Mucosa of descending colon (tissue), 3 donors: ENCODE data around the gene P3H1. TPM values are rescaled to one million over a fixed set of nuclear protein-coding genes. Genes with fewer than 3 reads are reported as not detected.

Source experiments
- ATAC-seq: fragments of 200-7000 bp; cut with Tn5 transposase; one replicate; pipeline ENCODE4 v1.9.1; 2020; ENCODE audit warnings: mild to moderate bottlenecking, moderate library complexity
- DNase-seq, 3 donors: peaks; one replicate each; pipeline ENCODE4 v3.0.0-alpha.2; 2020
- H3K36me3 ChIP-seq: fragments of 200-600 bp; one replicate; pipeline ENCODE4 v1.8.0; 2021; ENCODE audit warnings: low read depth, mild to moderate bottlenecking
- H3K4me1 ChIP-seq: fragments of 200-600 bp; one replicate; pipeline ENCODE4 v1.8.0; 2021; ENCODE audit warnings: low read depth, mild to moderate bottlenecking
- H3K4me3 ChIP-seq: fragments of 200-600 bp; one replicate; pipeline ENCODE4 v1.8.0; 2021; ENCODE audit warnings: mild to moderate bottlenecking
- H3K9me3 ChIP-seq: fragments of 200-600 bp; one replicate; pipeline ENCODE4 v1.8.0; 2021; ENCODE audit warnings: mild to moderate bottlenecking
- intact Hi-C, 2 donors: fragments of 100-400 bp; cut with DNase I in 1 of 2; cut with micrococcal nuclease in 1 of 2; formaldehyde crosslinking; loops; one replicate each; pipeline versions ENCODE4 v1.11.0 to v1.11.1; 2022; cut with DNase I, micrococcal nuclease
- total RNA-seq, 3 donors: library from RNA; stranded (reverse); fragmentation: NEBNext Ultra II Directional in 2 of 3; extraction: Animal tissue kit (Norgen Biotek cat#: 25700) in 2 of 3; gene quantifications; one replicate each; pipeline versions ENCODE4 v1.2.1 to v1.2.4, GENCODE V29; 2021 to 2023
- TF ChIP-seq, protein P1 (sequence below): fragments of 200-600 bp; IDR thresholded peaks from one replicate; pipeline ENCODE4 v1.8.0; 2022; ENCODE audit warnings: antibody characterized with exemption, mild to moderate bottlenecking
- donor health status: DM: no; HTN: no; CAD: no; lungs with moderate emphysema.
- donor health status: DM: no; HTN: no; CAD: no.
- donor health status: DM: no; HTN: yes; CAD: no.

Gene P3H1
- total RNA-seq, 3 donors from 2014 or later: 8.0 to 20.0 (median 14.5) TPM

DNA sequence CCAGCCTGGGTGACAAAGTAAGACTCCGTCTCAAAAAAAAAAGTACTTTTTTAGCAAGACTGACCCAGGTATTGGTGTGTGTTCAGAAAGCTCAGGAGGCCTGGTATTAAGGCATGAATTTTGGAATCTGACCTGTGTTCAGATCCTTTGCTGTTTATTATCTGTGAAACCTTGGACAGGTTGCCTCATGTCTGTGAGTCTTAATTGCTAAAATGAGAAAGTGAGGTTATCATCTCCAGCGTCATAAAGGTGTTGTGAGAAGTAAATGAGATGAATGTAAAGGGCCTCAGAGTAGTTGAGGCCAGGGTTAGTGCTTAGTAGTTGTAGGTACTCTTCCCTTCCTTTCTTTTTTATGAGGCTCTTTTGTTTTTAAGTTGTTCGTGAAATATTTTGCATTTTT is 3.0 kb upstream of the P3H1 start:
- Histone ChIP-seq H3K9me3 (no peaks in the 10 kb centered on the region), H3K36me3 (no peaks in the 10 kb centered on the region), H3K4me1 (peaks cover 16% of the 10 kb centered on the region), H3K4me3 (no peak overlapping the region)
- DNase-seq (no peak), ATAC-seq (no peak)
- TF ChIP-seq, protein P1, sequence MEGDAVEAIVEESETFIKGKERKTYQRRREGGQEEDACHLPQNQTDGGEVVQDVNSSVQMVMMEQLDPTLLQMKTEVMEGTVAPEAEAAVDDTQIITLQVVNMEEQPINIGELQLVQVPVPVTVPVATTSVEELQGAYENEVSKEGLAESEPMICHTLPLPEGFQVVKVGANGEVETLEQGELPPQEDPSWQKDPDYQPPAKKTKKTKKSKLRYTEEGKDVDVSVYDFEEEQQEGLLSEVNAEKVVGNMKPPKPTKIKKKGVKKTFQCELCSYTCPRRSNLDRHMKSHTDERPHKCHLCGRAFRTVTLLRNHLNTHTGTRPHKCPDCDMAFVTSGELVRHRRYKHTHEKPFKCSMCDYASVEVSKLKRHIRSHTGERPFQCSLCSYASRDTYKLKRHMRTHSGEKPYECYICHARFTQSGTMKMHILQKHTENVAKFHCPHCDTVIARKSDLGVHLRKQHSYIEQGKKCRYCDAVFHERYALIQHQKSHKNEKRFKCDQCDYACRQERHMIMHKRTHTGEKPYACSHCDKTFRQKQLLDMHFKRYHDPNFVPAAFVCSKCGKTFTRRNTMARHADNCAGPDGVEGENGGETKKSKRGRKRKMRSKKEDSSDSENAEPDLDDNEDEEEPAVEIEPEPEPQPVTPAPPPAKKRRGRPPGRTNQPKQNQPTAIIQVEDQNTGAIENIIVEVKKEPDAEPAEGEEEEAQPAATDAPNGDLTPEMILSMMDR: no peak
- intact Hi-C loops: loop anchor here in 1 of 2 donors (10.0 kb wide), 1 partner anchor 305 kb away; no protein-coding TSS in a partner anchor

- DNase-seq (no peak), ATAC-seq (no peak)
- intact Hi-C loops: no loop called here
- H3K9me3 ChIP-seq: no peaks in the 10 kb centered on the region
- peaks cover 16% of the 10 kb centered on the region for H3K4me1 ChIP-seq
- TF ChIP-seq, protein P1: no peak
- no peaks in the 10 kb centered on the region for H3K36me3 ChIP-seq
- H3K4me3 ChIP-seq: no peak overlapping the region
Observed at GRCh38 chr1:42768172-42768571, 1.3 kb upstream of the P3H1 start.

DNA sequence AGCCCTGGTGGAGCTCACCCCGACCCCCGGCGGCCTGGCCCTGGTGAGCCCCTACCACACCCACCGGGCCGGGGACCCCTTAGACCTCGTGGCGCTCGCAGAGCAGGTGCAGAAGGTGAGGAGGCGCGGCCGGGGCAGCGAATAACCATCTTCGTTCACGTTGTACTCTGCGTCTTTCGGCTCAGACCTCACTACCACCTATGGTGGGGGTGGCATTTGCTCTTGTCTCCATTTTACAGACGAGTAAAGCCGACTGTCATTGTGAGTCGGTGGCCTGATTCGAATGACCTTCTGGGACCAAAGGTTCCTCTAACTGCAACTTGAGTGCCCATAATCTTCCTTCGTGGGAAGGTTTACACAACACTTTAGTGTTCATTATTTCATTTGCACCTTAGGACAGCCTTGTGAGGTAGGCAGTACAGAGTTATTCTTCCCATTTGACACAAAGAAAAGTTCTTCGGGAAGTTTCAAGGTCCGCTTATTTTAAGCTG is 727 bp upstream of the P3H1 start:
- Histone ChIP-seq H3K4me3 (peak overlapping the region; percentile 94), H3K36me3 (no peaks in the 10 kb centered on the region), H3K4me1 (peaks cover 16% of the 10 kb centered on the region), H3K9me3 (no peaks in the 10 kb centered on the region)
- intact Hi-C loops: no loop called here
- TF ChIP-seq, protein P1: no peak
- ATAC-seq: peak; percentile 38
- DNase-seq: no peak

DNA sequence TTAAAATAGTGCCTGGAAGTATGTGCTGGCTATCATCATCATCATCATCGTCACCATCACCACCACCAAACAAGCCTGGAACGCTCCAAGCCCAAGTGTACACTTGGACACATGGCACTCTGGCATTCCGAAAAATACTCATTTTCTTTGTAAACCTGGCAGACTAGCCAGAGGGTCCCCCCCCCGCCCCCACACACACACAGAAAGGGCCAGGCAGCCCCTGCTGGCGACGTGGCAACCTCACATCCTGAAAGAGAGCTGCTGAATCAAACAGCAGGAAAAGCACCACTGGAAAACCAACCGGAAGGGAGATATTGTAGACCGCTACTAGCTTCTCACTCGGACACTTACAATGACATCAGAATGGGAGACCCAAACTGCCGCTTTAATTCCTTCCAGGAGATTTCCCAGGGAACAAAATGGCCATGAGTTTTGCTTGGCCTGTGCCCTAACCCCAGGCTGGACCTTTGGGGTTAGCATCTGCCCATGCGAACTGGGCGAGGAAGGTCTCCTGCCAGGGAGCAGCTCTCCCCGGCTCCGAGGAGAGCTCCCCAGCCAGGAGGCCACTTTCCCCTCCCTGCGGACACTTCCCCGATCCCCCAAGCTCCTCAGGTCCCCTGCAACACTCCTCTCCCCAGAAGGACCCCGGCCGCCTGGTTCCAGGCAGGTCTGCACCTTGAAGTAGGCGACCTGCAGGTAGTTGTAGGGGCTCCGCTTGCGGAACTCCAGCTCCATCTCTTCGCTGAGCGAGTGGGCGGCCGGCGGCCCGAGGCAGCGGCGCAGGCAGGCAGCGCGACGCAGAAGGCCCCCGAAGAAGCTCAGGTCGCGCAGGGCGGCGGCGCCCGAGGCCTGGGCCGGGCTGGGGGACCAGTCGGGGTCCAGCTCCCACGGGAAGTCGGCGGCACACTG is 742 bp downstream of the P3H1 start:
- intact Hi-C loops: no loop called here
- TF ChIP-seq, protein P1: no peak
- H3K9me3 ChIP-seq: no peaks in the 10 kb centered on the region
- H3K4me1 ChIP-seq: peaks cover 16% of the 10 kb centered on the region
- ATAC-seq (peak; percentile 16), DNase-seq (peak in 1 of 3 donors; percentile 21)
- peak overlapping the region; percentile 94 for H3K4me3 ChIP-seq
- H3K36me3 ChIP-seq: no peaks in the 10 kb centered on the region

DNA sequence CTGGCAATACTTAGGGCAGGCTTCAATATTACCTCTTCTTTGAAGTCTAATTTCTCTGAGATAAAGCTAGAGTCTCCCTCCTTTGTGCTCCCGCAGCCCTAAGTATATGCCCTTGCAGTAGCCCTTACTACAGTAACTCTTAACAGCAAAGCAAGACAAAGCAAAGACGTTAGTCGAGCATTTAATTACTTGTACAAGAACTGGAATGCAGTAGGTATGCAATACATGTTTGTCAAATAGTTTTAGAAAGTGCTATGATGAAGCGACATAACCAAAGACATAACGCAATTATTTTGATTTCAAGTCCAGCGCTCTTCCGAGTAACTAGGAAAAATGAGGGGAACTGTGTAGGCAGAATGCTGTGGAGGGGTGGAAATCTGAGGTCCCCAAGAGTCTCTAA is 1.6 kb downstream of the P3H1 start:
- TF ChIP-seq, protein P1: no peak
- Histone ChIP-seq H3K4me1 (peaks cover 16% of the 10 kb centered on the region), H3K9me3 (no peaks in the 10 kb centered on the region), H3K36me3 (no peaks in the 10 kb centered on the region), H3K4me3 (no peak overlapping the region)
- no peak for DNase-seq
- intact Hi-C loops: no loop called here
- ATAC-seq: no peak
